HepG2 (cell line): Measurements from ENCODE around the gene SH3BGR. TPM values are rescaled to one million over a fixed set of nuclear protein-coding genes. Genes with fewer than 3 reads are reported as not detected.

ENCODE experiments used
- ATAC-seq: fragments of 200-7000 bp; cut with Tn5 transposase; 3 replicates; pipeline ENCODE4 v1.9.1; 2020; ENCODE audit warnings: mild to moderate bottlenecking, moderate library complexity
- BruUV-seq: library from RNA; stranded (reverse); fragments of 400-500 nt; replicated peaks from 2 replicates; lab custom pipeline; 2021; lab: Mats Ljungman, UMichigan
- CTCF ChIA-PET: fragments of 300-600 bp; formaldehyde crosslinking; extraction: SDS; loops from one replicate; lab custom pipeline; 2021; ENCODE audit warnings: low total read pairs, inconsistent platforms, low intra/inter-chr PET ratio; lab: Yijun Ruan, JAX
- POLR2A ChIA-PET: fragments of 350-600 bp; sonication (Branson Sonifier 250); formaldehyde crosslinking; loops from one replicate; lab custom pipeline; 2020; ENCODE audit warnings: antibody characterized with exemption, inconsistent platforms; lab: Yijun Ruan, JAX
- DNase-seq: peaks from one replicate; pipeline ENCODE4 v3.0.0-alpha.2; 2015; ENCODE audit warnings: low spot score
- FAIRE-seq: peaks from 3 replicates; lab custom pipeline; 2011; peaks lifted over from hg19 to GRCh38; lab: Jason Lieb, UNC
- H2AFZ ChIP-seq: one replicate; pipeline ENCODE4 v1.6.1; 2011; ENCODE audit warnings: low read length, inconsistent platforms
- H3K27ac ChIP-seq: fragments of 300-600 bp; 3 replicates; pipeline ENCODE4 v1.8.0; 2011; ENCODE audit warnings: mixed run types, mild to moderate bottlenecking, mixed read lengths, low read length, inconsistent platforms; ENCODE audit not compliant: insufficient read depth; ENCODE audit errors: extremely low read length
- H3K27me3 ChIP-seq, 2 experiments: fragments of 200-600 bp in 1 of 2; 2 replicates in 1 of 2; 3 replicates in 1 of 2; pipeline versions ENCODE4 v1.6.0 to v1.8.0; 2011; ENCODE audit warnings: low read length in 2 of 2, mild to moderate bottlenecking in 2 of 2, moderate library complexity in 2 of 2, inconsistent platforms in 1 of 2; ENCODE audit not compliant: insufficient read depth in 2 of 2, control insufficient read depth in 1 of 2
- H3K36me3 ChIP-seq, 2 experiments: fragments of 200-600 bp in 1 of 2; replicated peaks in 1 of 2; 2 replicates in 1 of 2; 3 replicates in 1 of 2; pipeline versions ENCODE4 v1.5.1 to v1.8.0; 2011; ENCODE audit warnings: low read length in 2 of 2, inconsistent platforms in 1 of 2; ENCODE audit not compliant: insufficient read depth in 2 of 2, control insufficient read depth in 1 of 2
- H3K4me1 ChIP-seq: 2 replicates; pipeline ENCODE4 v1.5.1; 2012; ENCODE audit warnings: low read length, inconsistent platforms; ENCODE audit not compliant: insufficient read depth
- H3K4me2 ChIP-seq: 2 replicates; pipeline ENCODE4 v1.6.0; 2011; ENCODE audit warnings: low read depth, low read length, inconsistent platforms
- H3K4me3 ChIP-seq, 3 experiments: fragments of 200-600 bp in 1 of 3; sonication (generic), shearing (Covaris generic) in 1 of 3; replicated peaks in 1 of 3; 2 replicates each; pipeline ENCODE4 v1.5.1; 2011 to 2016; ENCODE audit warnings: low read length in 3 of 3, inconsistent platforms in 2 of 3, low read depth in 2 of 3, mild to moderate bottlenecking in 2 of 3, control low read depth in 1 of 3, mixed read lengths in 1 of 3; ENCODE audit not compliant: insufficient read depth in 1 of 3
- H3K79me2 ChIP-seq: one replicate; pipeline ENCODE4 v1.6.1; 2011; ENCODE audit warnings: low read length, inconsistent platforms; ENCODE audit not compliant: insufficient read depth
- H3K9ac ChIP-seq: 2 replicates; pipeline ENCODE4 v1.6.0; 2011; ENCODE audit warnings: mild to moderate bottlenecking, low read depth, low read length, inconsistent platforms; ENCODE audit not compliant: insufficient read depth
- H3K9me3 ChIP-seq: 2 replicates; pipeline ENCODE4 v1.5.1; 2012; ENCODE audit warnings: mild to moderate bottlenecking, low read length
- H4K20me1 ChIP-seq: 2 replicates; pipeline ENCODE4 v1.6.0; 2011; ENCODE audit warnings: inconsistent platforms, mild to moderate bottlenecking, low read length, moderate library complexity; ENCODE audit not compliant: insufficient read depth
- ADNP ChIP-seq: sonication (generic); formaldehyde crosslinking; IDR thresholded peaks from 2 replicates; pipeline ENCODE4 v1.4.0; 2020; ENCODE audit warnings: missing genetic modification reagents
- DNMT3B ChIP-seq: conservative IDR thresholded peaks from 2 replicates; pipeline ENCODE4 v1.6.1; 2016; ENCODE audit warnings: missing biosample characterization, control low read depth
- FOXK1 ChIP-seq: sonication (generic); formaldehyde crosslinking; IDR thresholded peaks from 2 replicates; pipeline ENCODE4 v1.4.0; 2020; ENCODE audit warnings: low read depth, missing genetic modification reagents, borderline replicate concordance
- HMG20A ChIP-seq: IDR thresholded peaks from 2 replicates; pipeline ENCODE4 v1.6.1; 2016; ENCODE audit warnings: borderline replicate concordance
- HNRNPUL1 ChIP-seq: fragments of 200-400 bp; formaldehyde crosslinking; IDR thresholded peaks from 2 replicates; pipeline ENCODE4 v1.6.1; 2017; ENCODE audit warnings: low read depth, mild to moderate bottlenecking, low read length, moderate library complexity
- SAFB2 ChIP-seq: sonication (generic); formaldehyde crosslinking; IDR thresholded peaks from 2 replicates; pipeline ENCODE4 v1.5.1; 2020; ENCODE audit warnings: missing genetic modification reagents, low read depth, mild to moderate bottlenecking, borderline replicate concordance
- UBTF ChIP-seq: sonication (generic); formaldehyde crosslinking; IDR thresholded peaks from 2 replicates; pipeline ENCODE4 v1.4.0; 2020; ENCODE audit warnings: mild to moderate bottlenecking, missing genetic modification reagents
- WIZ ChIP-seq: sonication (generic); formaldehyde crosslinking; IDR thresholded peaks from 2 replicates; pipeline ENCODE4 v1.5.1; 2020; ENCODE audit warnings: mild to moderate bottlenecking, missing genetic modification reagents
- ZGPAT ChIP-seq: IDR thresholded peaks from 2 replicates; pipeline ENCODE4 v1.6.1; 2016; ENCODE audit warnings: mild to moderate bottlenecking
- ZNF292 ChIP-seq: sonication (generic); formaldehyde crosslinking; IDR thresholded peaks from 2 replicates; pipeline ENCODE4 v1.8.1; 2022; ENCODE audit warnings: mild to moderate bottlenecking, low read depth, missing genetic modification reagents, borderline replicate concordance
- ZNF496 ChIP-seq: sonication (generic); formaldehyde crosslinking; IDR thresholded peaks from 2 replicates; pipeline ENCODE4 v1.8.1; 2023; ENCODE audit warnings: mild to moderate bottlenecking, moderate library complexity, missing genetic modification reagents; ENCODE audit not compliant: insufficient replicate concordance
- ZNF609 ChIP-seq: sonication (generic); formaldehyde crosslinking; IDR thresholded peaks from 2 replicates; pipeline ENCODE4 v1.4.0; 2020; ENCODE audit warnings: mild to moderate bottlenecking, missing genetic modification reagents, borderline replicate concordance
- ZNF772 ChIP-seq: sonication (generic); formaldehyde crosslinking; IDR thresholded peaks from 2 replicates; pipeline ENCODE4 v1.5.0; 2020; ENCODE audit warnings: mild to moderate bottlenecking, missing genetic modification reagents
- WGBS: methylation state at CpG from one replicate; pipeline ENCODE4 v1.1.6; 2017; ENCODE audit warnings: low lambda C conversion rate; 5-methylcytosine and 5-hydroxymethylcytosine counted together
- in situ Hi-C: cut with HindIII; loops from 2 replicates; pipeline ENCODE4 v1.10.0; 2017; ENCODE audit warnings: low pct_unique_long_range_greater_than_20kb; ENCODE audit not compliant: extremely low pct_ligation_motif_present
- intact Hi-C: fragments of 100-400 bp; cut with micrococcal nuclease; formaldehyde crosslinking; loops from one replicate; pipeline ENCODE4 v1.10.0; 2022; ENCODE audit not compliant: unreplicated experiment
- polyA plus RNA-seq, 8 experiments: library from polyadenylated mRNA; depleted of rRNA in 3 of 8; stranded (reverse) in 7 of 8; unstranded in 1 of 8; fragments of >200 nt; fragmentation: Illumina TruSeq in 4 of 8; extraction: Trizol in 4 of 8; gene quantifications; 2 replicates each; pipeline versions ENCODE4 v1.2.1 to v1.2.3, GENCODE V29; 2011 to 2016; ENCODE audit warnings: low read depth in 4 of 8, missing spikeins in 1 of 8, mixed read lengths in 1 of 8; ENCODE audit not compliant: insufficient read depth in 1 of 8
- total RNA-seq, 5 experiments: library from RNA; depleted of rRNA; stranded (reverse); fragments of >200 nt; fragmentation: Illumina TruSeq; extraction: Trizol; gene quantifications; 2 replicates each; pipeline ENCODE4 v1.2.3, GENCODE V29; 2016; ENCODE audit warnings: low read depth in 1 of 5

Gene SH3BGR
- total and polyA plus RNA-seq, 2 of the 13 experiments (the other 11 are each of a cell fraction or from before 2014, with no cell fraction given): 0.48 TPM; not detected in 1

GRCh38 chr21:39445321-39446269 is 6.2 kb upstream of the SH3BGR start, which contains the start of gene LCA5L:
Gene LCA5L, minus strand, starts transcription at chr21:39445778. Its CDS starts 17,285 bp downstream, at chr21:39428493.
- FAIRE-seq (no peak), DNase-seq (peak; percentile 76), ATAC-seq (peak; percentile 95)
- no peaks in the 10 kb centered on the region for H3K9me3 ChIP-seq
- H3K4me2 ChIP-seq: peak within 1 kb of the TSS; percentile 93
- H3K27me3 ChIP-seq: peaks cover 0 to 2% of the 10 kb centered on the region in 2 experiments; a peak in 1 of 5 replicates
- peak within 1 kb of the TSS; percentile 91 for H3K9ac ChIP-seq
- H3K79me2 ChIP-seq: no peaks in the 10 kb centered on the region
- intact Hi-C loops: no loop called here
- peaks cover 13% of the 10 kb centered on the region for H3K4me1 ChIP-seq
- TSS peak; percentile 96 for BruUV-seq
- peak within 1 kb of the TSS; percentile 71 to 82 (median 80) for H3K4me3 ChIP-seq
- 2% methylated on average over 14 of the region's 83 CpGs for WGBS
- H3K27ac ChIP-seq: peak within 1 kb of the TSS; percentile 66
- in situ Hi-C loops: loop anchor here (10.0 kb wide), 1 partner anchor 101 kb away; the partner anchor contains the start of gene HMGN1
- H2AFZ ChIP-seq: peak within 1 kb of the TSS; percentile 89
- no peaks in the 10 kb centered on the region for H4K20me1 ChIP-seq
- POLR2A ChIA-PET: interaction anchor here (1.0 to 1.1 kb wide), 3 partner anchors 9 to 262 kb away, joined by 3 to 4 read pairs (median 3); partner anchors contain the start of gene PSMG1
- no peaks in the 10 kb centered on the region for H3K36me3 ChIP-seq
- CTCF ChIA-PET: no interaction called here
- no peak for TF ChIP-seq ADNP (CRISPR knock-in tag)
- TF ChIP-seq ZNF772 (CRISPR knock-in tag): 0 out of 2 replicates have a peak, but pooled peaks have one; percentile 21
- peak; percentile 92 for TF ChIP-seq UBTF
- TF ChIP-seq WIZ (CRISPR knock-in tag): 0 out of 2 replicates have a peak, but pooled peaks have one; percentile 25
- TF ChIP-seq ZNF496 (CRISPR knock-in tag): no peak
- no peak for TF ChIP-seq HMG20A (CRISPR knock-in tag)
- no peak for TF ChIP-seq DNMT3B (CRISPR knock-in tag)
- no peak for TF ChIP-seq ZNF609
- no peak for TF ChIP-seq HNRNPUL1
- TF ChIP-seq FOXK1: peak; percentile 24; the same call in 1 of the 2 replicates
- 0 out of 2 replicates have a peak, but pooled peaks have one; percentile 58 for TF ChIP-seq ZNF292
- TF ChIP-seq SAFB2: 0 out of 2 replicates have a peak, but pooled peaks have one; percentile 43
- 0 out of 2 replicates have a peak, but pooled peaks have one; percentile 47 for TF ChIP-seq ZGPAT (CRISPR knock-in tag)
